Osteocyte (in vitro differentiated cells): ENCODE measurements around the gene ZNRF1. TPM values are rescaled to one million over a fixed set of nuclear protein-coding genes. Genes with fewer than 3 reads are reported as not detected.

ENCODE experiments used
- DNase-seq: peaks from one replicate; pipeline ENCODE4 v3.0.0; 2021; ENCODE audit warnings: mixed read lengths; ENCODE audit not compliant: unreplicated experiment; ENCODE audit errors: extremely low spot score
- H3K27ac Mint-ChIP-seq: one replicate; pipeline ENCODE4 v1.8.0; 2021; ENCODE audit warnings: mild to moderate bottlenecking, mixed read lengths; ENCODE audit not compliant: unreplicated experiment
- H3K27me3 Mint-ChIP-seq: one replicate; pipeline ENCODE4 v1.8.0; 2021; ENCODE audit warnings: mixed read lengths; ENCODE audit not compliant: unreplicated experiment
- H3K36me3 Mint-ChIP-seq: one replicate; pipeline ENCODE4 v1.8.0; 2021; ENCODE audit warnings: mixed read lengths; ENCODE audit not compliant: unreplicated experiment
- H3K4me1 Mint-ChIP-seq: one replicate; pipeline ENCODE4 v1.8.0; 2021; ENCODE audit warnings: mixed read lengths; ENCODE audit not compliant: unreplicated experiment
- H3K4me3 Mint-ChIP-seq: one replicate; pipeline ENCODE4 v1.8.0; 2021; ENCODE audit warnings: mild to moderate bottlenecking, moderate library complexity, mixed read lengths; ENCODE audit not compliant: unreplicated experiment
- H3K9me3 Mint-ChIP-seq: one replicate; pipeline ENCODE4 v1.8.0; 2021; ENCODE audit warnings: mixed read lengths; ENCODE audit not compliant: unreplicated experiment
- total RNA-seq: library from RNA; stranded (reverse); gene quantifications from 2 replicates; pipeline ENCODE4 v1.2.1, GENCODE V29; 2021
- TF ChIP-seq, protein P1 (sequence below): fragments of 200-600 bp; sonication (generic); IDR thresholded peaks from 2 replicates; pipeline ENCODE4 v1.5.0; 2021; ENCODE audit warnings: antibody characterized with exemption, mild to moderate bottlenecking, moderate library complexity

Gene ZNRF1
- total RNA-seq, 1 donor from 2014 or later: 32.1 TPM

DNA sequence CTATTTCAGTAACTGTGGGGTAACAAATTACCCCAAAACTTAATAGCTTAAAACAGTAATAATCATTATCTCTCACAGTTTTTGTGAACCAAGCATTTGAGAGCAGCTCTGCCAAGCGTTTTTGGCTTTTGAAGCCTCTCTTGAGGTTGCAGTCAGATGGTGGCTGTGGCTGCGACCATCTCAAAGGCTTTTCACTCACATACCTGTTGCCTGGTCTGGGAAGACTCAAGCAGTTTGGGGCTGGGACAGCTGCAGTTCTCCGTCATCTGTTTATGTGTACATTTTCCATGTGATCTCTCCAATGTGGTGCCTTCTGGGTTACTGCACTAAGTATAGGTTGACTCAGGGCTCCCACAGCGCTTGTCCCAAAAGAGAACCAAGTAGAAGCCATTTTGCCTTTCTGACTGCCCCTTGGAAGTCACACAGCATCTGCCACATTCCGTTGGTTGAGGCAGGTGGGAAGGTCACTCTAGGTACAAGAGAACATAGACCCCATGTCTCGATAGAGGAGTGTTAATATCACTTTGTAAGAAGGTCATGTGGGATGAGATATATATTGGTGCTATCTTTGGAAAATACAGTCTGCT, 68.1 kb downstream of the ZNRF1 start:
- H3K9me3 Mint-ChIP-seq: no peaks in the 10 kb centered on the region
- no peaks in the 10 kb centered on the region for H3K36me3 Mint-ChIP-seq
- no peak overlapping the region for H3K27ac Mint-ChIP-seq
- no peak for DNase-seq
- H3K4me3 Mint-ChIP-seq: no peak overlapping the region
- H3K4me1 Mint-ChIP-seq: peaks cover 9% of the 10 kb centered on the region
- TF ChIP-seq, protein P1, sequence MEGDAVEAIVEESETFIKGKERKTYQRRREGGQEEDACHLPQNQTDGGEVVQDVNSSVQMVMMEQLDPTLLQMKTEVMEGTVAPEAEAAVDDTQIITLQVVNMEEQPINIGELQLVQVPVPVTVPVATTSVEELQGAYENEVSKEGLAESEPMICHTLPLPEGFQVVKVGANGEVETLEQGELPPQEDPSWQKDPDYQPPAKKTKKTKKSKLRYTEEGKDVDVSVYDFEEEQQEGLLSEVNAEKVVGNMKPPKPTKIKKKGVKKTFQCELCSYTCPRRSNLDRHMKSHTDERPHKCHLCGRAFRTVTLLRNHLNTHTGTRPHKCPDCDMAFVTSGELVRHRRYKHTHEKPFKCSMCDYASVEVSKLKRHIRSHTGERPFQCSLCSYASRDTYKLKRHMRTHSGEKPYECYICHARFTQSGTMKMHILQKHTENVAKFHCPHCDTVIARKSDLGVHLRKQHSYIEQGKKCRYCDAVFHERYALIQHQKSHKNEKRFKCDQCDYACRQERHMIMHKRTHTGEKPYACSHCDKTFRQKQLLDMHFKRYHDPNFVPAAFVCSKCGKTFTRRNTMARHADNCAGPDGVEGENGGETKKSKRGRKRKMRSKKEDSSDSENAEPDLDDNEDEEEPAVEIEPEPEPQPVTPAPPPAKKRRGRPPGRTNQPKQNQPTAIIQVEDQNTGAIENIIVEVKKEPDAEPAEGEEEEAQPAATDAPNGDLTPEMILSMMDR: no peak
- H3K27me3 Mint-ChIP-seq: no peaks in the 10 kb centered on the region

DNA sequence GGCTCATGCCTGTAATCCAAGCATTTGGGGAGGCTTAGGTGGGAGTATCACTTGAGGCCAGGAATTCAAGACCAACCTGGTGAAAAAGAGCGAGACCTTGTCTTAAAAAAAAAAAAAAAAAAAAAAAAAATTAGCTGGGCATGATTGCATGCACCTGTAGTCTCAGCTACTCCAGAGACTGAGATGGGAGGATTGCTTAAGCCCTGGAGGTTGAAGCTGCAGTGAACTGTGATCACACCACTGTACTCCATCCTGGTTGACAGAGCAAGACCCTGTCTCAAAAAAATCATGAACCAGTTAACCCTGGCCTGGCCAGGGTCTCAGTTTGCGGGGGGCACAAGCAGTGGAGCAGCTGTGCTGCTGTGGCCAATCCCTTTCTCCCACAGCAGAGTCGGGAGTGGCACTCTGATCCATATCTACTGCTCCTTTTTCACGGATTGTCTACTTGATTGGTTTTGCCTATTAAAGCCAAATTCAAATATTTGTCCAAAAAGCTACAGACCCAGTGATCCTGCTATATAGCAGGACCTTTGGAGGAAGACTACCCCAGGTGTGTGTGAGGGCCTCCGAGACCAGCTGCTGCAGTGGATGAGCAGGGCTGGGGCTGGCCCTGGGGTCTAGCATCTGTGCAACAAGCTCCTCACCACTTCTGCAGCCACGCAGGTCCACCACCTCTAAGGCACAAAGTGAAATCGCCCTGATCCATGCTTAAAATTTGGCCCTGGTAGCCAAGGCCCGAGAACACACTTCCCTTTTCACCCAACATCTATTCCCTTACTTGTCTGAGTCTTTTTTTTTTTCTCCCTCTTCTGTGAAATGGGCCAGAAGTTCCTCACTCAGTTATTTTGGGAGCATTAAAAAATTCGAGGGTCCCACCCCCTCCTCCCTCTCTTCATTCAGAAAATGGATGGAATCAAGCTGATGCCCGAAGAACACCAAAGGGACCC, 69.5 kb downstream of the ZNRF1 start:
- Mint-ChIP-seq H3K27ac (no peak overlapping the region), H3K4me3 (no peak overlapping the region), H3K36me3 (no peaks in the 10 kb centered on the region), H3K4me1 (peaks cover 5% of the 10 kb centered on the region), H3K27me3 (no peaks in the 10 kb centered on the region), H3K9me3 (no peaks in the 10 kb centered on the region)
- TF ChIP-seq, protein P1: no peak
- no peak for DNase-seq

DNA sequence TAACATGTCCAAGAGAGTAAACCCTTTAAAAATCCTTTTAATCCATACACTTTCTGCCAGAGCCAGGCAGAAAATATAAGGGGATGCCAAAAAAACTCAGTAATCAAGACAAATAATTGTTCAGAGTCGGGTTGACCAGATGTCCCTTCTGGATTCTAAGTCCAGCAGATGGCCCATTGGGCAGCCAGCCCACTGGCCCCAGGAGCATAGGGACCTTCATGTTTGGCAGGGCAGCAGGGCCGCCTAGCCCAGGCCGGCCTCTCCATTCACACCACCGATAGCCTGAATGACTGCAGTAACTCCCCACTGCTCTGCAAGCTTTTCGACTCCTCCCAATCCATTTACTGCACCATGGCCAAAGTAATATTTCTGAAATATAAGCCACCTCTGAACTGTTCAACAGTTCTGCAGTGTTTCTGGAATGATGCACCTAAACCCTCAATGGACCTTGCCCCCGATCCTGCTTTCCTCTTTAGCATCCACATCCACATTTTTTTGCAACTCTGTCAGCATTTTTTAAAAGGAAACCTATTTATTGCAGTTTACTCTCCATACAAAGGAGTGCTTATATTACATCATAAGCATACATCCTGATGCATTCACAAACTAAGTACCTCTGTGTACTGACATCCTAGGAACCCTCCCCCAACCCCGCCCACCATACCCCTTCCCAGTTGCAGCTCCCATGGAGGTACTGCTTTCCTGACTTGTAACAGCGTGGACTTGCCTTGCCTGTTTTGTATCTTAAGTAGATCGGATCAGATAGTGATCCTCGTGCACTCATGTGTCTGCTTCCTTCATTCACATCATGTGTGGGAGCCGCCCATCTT, 71.4 kb downstream of the ZNRF1 start:
- no peaks in the 10 kb centered on the region for H3K27me3 Mint-ChIP-seq
- H3K36me3 Mint-ChIP-seq: no peaks in the 10 kb centered on the region
- H3K4me3 Mint-ChIP-seq: no peak overlapping the region
- TF ChIP-seq, protein P1: no peak
- peaks cover 14% of the 10 kb centered on the region for H3K4me1 Mint-ChIP-seq
- no peaks in the 10 kb centered on the region for H3K9me3 Mint-ChIP-seq
- no peak for DNase-seq
- no peak overlapping the region for H3K27ac Mint-ChIP-seq

DNA sequence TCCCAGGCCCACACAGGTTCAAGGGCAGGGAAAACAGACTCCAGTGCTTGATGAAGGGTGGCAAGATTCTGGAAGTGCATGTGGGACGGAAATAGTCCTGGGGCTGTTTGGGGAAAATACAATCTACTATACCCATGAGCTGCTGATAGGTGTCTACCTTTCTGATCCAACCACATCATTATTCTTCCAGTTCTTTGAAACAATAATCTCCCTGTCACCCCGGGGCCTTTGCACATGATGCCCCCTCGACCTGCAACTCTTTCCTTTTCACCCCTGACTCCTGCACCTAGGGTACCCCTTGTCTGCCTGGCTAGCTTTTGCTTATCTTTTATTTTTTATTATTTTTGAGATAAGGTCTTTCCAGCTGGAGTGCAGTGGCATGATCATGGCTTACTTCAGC, 72.8 kb downstream of the ZNRF1 start:
- H3K4me3 Mint-ChIP-seq: no peak overlapping the region
- DNase-seq: no peak
- H3K4me1 Mint-ChIP-seq: peaks cover 14% of the 10 kb centered on the region
- no peak overlapping the region for H3K27ac Mint-ChIP-seq
- H3K9me3 Mint-ChIP-seq: no peaks in the 10 kb centered on the region
- H3K36me3 Mint-ChIP-seq: no peaks in the 10 kb centered on the region
- H3K27me3 Mint-ChIP-seq: no peaks in the 10 kb centered on the region
- TF ChIP-seq, protein P1: no peak
